ENCODE data around the gene CMC1. TPM values are rescaled to one million over a fixed set of nuclear protein-coding genes. Genes with fewer than 3 reads are reported as not detected.
"Not testable (repeated sequence)": the region's sequence is repeated elsewhere in the genome, so short reads cannot be mapped to it uniquely, and the experiment has no call there.

Gene CMC1, protein sequence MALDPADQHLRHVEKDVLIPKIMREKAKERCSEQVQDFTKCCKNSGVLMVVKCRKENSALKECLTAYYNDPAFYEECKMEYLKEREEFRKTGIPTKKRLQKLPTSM
- 22.8 and 23.7 TPM in 2 replicates for total RNA-seq (2022)
- percentile 78 among the genes with signal in this experiment for Bru-seq, nascent RNA
- BruChase-seq, experiment 1, labeled RNA remaining after a 2-hour chase = percentile 72 among the genes with signal in this experiment
- percentile 64 among the genes with signal in this experiment for BruChase-seq, experiment 2, labeled RNA remaining after a 6-hour chase
- long read RNA-seq, full-length matches to known transcripts = 48 of 55 reads
- long read RNA-seq, partial matches to known transcripts = 0 of 55 reads
- long read RNA-seq, other reads (novel, unspliced or antisense) = 7 of 55 reads

DNA sequence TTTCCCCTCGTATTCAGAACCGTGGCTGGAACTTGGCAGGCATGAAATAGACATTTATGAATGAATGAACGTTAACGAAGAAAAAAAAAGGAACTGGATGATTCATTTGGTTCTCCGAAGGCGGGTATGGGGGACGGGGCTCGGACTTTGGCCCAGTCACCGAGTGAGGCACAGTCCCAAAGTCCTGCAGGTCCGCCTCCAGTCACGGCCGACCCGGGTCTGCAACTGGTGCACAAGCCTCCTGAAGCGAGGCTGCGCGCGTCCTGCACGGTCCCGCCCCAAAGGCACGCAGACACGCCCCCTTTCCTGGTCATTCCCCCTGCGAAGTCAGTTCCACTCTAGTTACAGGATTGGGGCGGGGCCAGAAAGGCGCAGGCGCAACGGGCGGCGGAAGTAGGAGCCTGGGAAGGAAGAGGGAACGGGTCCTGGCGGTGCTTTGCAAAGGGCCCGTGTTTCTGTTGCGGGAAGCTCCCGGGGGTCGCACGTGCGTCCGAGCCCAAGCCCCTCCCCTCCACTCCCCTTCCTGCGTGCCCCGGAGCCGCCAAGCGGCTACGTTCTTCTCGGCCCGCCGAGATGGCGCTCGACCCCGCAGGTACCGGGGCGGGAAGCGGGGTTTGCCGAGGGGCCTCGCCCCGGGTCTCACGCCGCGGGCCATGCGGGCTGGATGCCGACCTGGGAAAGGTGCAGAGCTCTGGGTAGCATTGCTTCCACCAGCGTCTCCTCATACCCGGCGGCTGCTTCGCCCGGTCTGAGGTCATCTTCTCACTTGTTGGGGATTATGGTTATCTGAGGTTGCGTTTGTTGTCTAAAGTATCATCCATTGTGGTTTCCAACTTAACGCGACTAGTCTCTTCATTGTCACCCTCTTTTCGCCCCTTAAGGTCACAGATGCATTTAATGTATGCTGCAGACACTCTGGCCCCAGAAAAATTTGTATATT, at the start of gene CMC1:
Gene CMC1 (plus strand): TSS at position 399 of the 940 bp plus-strand sequence. CDS start 175 bp downstream, at position 574.
- DNase-seq = peak; percentile 97 to 98
- ChIA-PET POLR2A (interaction anchor here (0.7 kb wide), 1 partner anchor 114 kb away, joined by 4 read pairs; no protein-coding TSS in a partner anchor), CTCF (interaction anchor here (0.5 kb wide), 1 partner anchor 529 kb away, joined by 6 read pairs; no protein-coding TSS in a partner anchor)
- peak within 1 kb of the TSS; percentile 80 for H3K27ac Mint-ChIP-seq (ENCODE audit: unreplicated experiment)
- peaks cover 15% of the 10 kb centered on the region for H3K36me3 Mint-ChIP-seq (ENCODE audit: insufficient read depth, unreplicated experiment)
- peaks cover 33% of the 10 kb centered on the region for H3K4me1 Mint-ChIP-seq (ENCODE audit: low read depth, unreplicated experiment)
- no peaks in the 10 kb centered on the region for H3K27me3 ChIP-seq (replicated peaks; ENCODE audit: control insufficient read depth, insufficient read depth, low read length)
- no peaks in the 10 kb centered on the region for H3K9me3 ChIP-seq
- H3K4me3 Mint-ChIP-seq (ENCODE audit: unreplicated experiment) = peak within 1 kb of the TSS; percentile 88
- no peaks in the 10 kb centered on the region for H3K27me3 Mint-ChIP-seq (ENCODE audit: insufficient read depth, unreplicated experiment)
- H3K4me3 ChIP-seq (ENCODE audit: low read depth, low read length) = peak within 1 kb of the TSS; percentile 74
- no TSS peak for BruUV-seq (replicated peaks)
- peaks cover 17% of the 10 kb centered on the region for H3K4me1 ChIP-seq
- no peaks in the 10 kb centered on the region for H3K9me3 Mint-ChIP-seq (ENCODE audit: unreplicated experiment)
- H3K36me3 ChIP-seq (ENCODE audit: control insufficient read depth, insufficient read depth, low read length) = no peaks in the 10 kb centered on the region
- TF ChIP-seq CTCF (IDR thresholded peaks at IDR 0.05; ENCODE audit: insufficient read depth in 1 of 2, low read depth in 1 of 2, low read length in 1 of 2, severe bottlenecking in 1 of 2, unreplicated experiment in 1 of 2) = no peak
- intact Hi-C loops (cut with micrococcal nuclease; ENCODE audit: unreplicated experiment) = loop anchor here (2.0 kb wide), 2 partner anchors 107 to 527 kb away; partner anchors contain the start of genes AZI2 and ZCWPW2

- Mint-ChIP-seq H3K36me3 (ENCODE audit: insufficient read depth, unreplicated experiment) (no peaks in the 10 kb centered on the region), H3K4me1 (ENCODE audit: low read depth, unreplicated experiment) (no peaks in the 10 kb centered on the region), H3K4me3 (ENCODE audit: unreplicated experiment) (no peak overlapping the region), H3K9me3 (ENCODE audit: unreplicated experiment) (peaks cover 9% of the 10 kb centered on the region), H3K27ac (ENCODE audit: unreplicated experiment) (no peak overlapping the region), H3K27me3 (ENCODE audit: insufficient read depth, unreplicated experiment) (no peaks in the 10 kb centered on the region)
- TF ChIP-seq CTCF (IDR thresholded peaks at IDR 0.05; ENCODE audit: insufficient read depth in 1 of 2, low read depth in 1 of 2, low read length in 1 of 2, severe bottlenecking in 1 of 2, unreplicated experiment in 1 of 2) = no peak
- intact Hi-C loops (cut with micrococcal nuclease; ENCODE audit: unreplicated experiment) = no loop called here
- H3K9me3 ChIP-seq = no peaks in the 10 kb centered on the region
- DNase-seq = no peak
- BruUV-seq (replicated peaks) = no TSS peak
- CTCF ChIA-PET = no interaction called here
- H3K36me3 ChIP-seq (ENCODE audit: control insufficient read depth, insufficient read depth, low read length) = no peaks in the 10 kb centered on the region
- POLR2A ChIA-PET = no interaction called here
- H3K4me3 ChIP-seq (ENCODE audit: low read depth, low read length) = no peak overlapping the region
- H3K27me3 ChIP-seq (replicated peaks; ENCODE audit: control insufficient read depth, insufficient read depth, low read length) = no peaks in the 10 kb centered on the region
- H3K4me1 ChIP-seq = no peaks in the 10 kb centered on the region
Measured at GRCh38 chr3:28198161-28198560, 43.3 kb upstream of the CMC1 start.

GRCh38 chr3:28198974-28199373, 42.4 kb upstream of the CMC1 start:
- no peaks in the 10 kb centered on the region for H3K36me3 Mint-ChIP-seq (ENCODE audit: insufficient read depth, unreplicated experiment)
- Histone ChIP-seq H3K9me3 (no peaks in the 10 kb centered on the region), H3K4me1 (no peaks in the 10 kb centered on the region), H3K36me3 (ENCODE audit: control insufficient read depth, insufficient read depth, low read length) (no peaks in the 10 kb centered on the region), H3K4me3 (ENCODE audit: low read depth, low read length) (no peak overlapping the region), H3K27me3 (replicated peaks; ENCODE audit: control insufficient read depth, insufficient read depth, low read length) (no peaks in the 10 kb centered on the region)
- no peak for DNase-seq
- peaks cover 2% of the 10 kb centered on the region for H3K27me3 Mint-ChIP-seq (ENCODE audit: insufficient read depth, unreplicated experiment)
- no peak for TF ChIP-seq CTCF (IDR thresholded peaks at IDR 0.05; ENCODE audit: insufficient read depth in 1 of 2, low read depth in 1 of 2, low read length in 1 of 2, severe bottlenecking in 1 of 2, unreplicated experiment in 1 of 2)
- no peak overlapping the region for H3K27ac Mint-ChIP-seq (ENCODE audit: unreplicated experiment)
- POLR2A ChIA-PET = no interaction called here
- no peaks in the 10 kb centered on the region for H3K4me1 Mint-ChIP-seq (ENCODE audit: low read depth, unreplicated experiment)
- H3K4me3 Mint-ChIP-seq (ENCODE audit: unreplicated experiment) = no peak overlapping the region
- BruUV-seq (replicated peaks) = no TSS peak
- peaks cover 9% of the 10 kb centered on the region for H3K9me3 Mint-ChIP-seq (ENCODE audit: unreplicated experiment)
- CTCF ChIA-PET = no interaction called here
- intact Hi-C loops (cut with micrococcal nuclease; ENCODE audit: unreplicated experiment) = no loop called here

DNA sequence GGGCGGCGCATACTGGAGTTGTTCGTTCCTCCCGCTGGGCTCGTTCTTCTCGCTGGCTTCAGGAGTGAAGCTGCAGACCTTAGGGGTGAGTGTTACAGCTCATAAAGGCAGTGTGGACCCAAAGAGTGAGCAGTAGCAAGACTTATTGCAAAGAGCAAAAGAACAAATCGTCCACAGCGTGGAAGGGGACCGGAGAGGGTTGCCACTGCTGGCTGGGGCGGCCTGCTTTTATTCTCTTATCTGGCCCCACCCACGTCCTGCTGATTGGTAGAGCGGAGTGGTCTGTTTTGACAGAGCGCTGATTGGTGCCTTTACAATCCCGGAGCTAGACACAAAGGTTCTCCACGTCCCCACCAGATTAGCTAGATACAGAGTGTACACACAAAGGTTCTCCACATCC, 41.8 kb upstream of the CMC1 start:
- H3K4me3 ChIP-seq (ENCODE audit: low read depth, low read length); H3K4me1 Mint-ChIP-seq (ENCODE audit: low read depth, unreplicated experiment); H3K9me3 Mint-ChIP-seq (ENCODE audit: unreplicated experiment); H3K36me3 ChIP-seq (ENCODE audit: control insufficient read depth, insufficient read depth, low read length); intact Hi-C loops (cut with micrococcal nuclease; ENCODE audit: unreplicated experiment); H3K4me3 Mint-ChIP-seq (ENCODE audit: unreplicated experiment); H3K4me1 ChIP-seq; DNase-seq; POLR2A ChIA-PET; H3K27me3 Mint-ChIP-seq (ENCODE audit: insufficient read depth, unreplicated experiment); BruUV-seq (replicated peaks); H3K27me3 ChIP-seq (replicated peaks; ENCODE audit: control insufficient read depth, insufficient read depth, low read length); CTCF ChIA-PET; H3K36me3 Mint-ChIP-seq (ENCODE audit: insufficient read depth, unreplicated experiment); H3K27ac Mint-ChIP-seq (ENCODE audit: unreplicated experiment); H3K9me3 ChIP-seq: not testable (repeated sequence)
